Forelimb muscle (tissue), 1 donor: ENCODE data around the gene JAK1. TPM values are rescaled to one million over a fixed set of nuclear protein-coding genes. Genes with fewer than 3 reads are reported as not detected.

Experiments
- DNase-seq: peaks from one replicate; pipeline ENCODE4 v3.0.0-alpha.2; 2013; ENCODE audit warnings: low read depth
- polyA plus RNA-seq: library from polyadenylated mRNA; unstranded; fragments of 120-200 nt; gene quantifications from one replicate; pipeline ENCODE4 v1.2.1, GENCODE V29; 2013; ENCODE audit not compliant: insufficient read length

JAK1 gene
- polyA plus RNA-seq, 1 donor, result 58.3 TPM

DNA sequence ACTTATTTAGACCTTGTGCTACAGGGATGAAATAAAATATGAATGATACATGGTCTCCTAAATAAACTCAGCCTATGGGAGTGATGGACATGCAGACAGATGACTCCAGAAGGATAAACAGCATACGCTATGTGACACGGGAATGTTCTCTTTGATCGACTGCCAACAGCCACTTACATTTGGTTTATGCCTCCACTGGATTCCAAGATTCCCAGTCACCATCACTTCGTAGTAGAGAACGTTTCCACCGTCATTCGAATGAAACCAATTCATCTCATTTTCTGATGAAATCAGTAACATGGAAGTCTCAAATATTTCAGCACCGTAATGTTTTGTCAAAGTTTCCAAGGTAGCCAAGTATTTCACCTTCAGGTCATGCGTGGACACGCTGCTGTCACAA lies 99.7 kb downstream of the JAK1 start:
- DNase-seq, result no peak

DNA sequence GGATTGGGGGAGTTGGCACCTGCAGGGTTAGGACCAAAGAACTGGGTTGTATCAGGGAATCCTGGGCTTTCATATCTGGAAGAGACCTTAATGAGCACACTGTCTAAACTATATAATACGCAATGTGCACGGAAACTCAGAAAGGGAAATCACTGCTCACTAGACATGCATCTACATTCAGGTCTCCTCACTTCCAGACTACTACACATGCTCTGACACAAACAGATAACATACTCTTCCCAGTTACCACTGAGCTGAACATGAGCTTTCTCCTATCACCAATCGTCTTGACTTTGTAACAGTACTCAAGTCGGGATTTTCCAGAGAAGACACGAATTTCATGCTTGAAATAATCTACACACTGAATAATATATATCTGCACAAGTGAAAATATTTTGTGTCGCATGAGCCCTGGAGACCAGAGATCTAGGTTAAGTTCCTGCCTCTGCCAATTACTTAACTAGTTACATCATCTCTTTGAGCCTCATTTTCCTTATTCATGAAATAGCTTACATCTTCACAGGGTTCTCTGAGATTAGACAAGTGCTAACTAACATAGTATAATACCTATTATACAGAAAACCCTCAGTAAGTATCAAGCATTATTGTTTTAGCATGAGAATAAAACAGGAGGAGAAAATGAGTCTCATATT lies 101.1 kb downstream of the JAK1 start:
- no peak for DNase-seq

DNA sequence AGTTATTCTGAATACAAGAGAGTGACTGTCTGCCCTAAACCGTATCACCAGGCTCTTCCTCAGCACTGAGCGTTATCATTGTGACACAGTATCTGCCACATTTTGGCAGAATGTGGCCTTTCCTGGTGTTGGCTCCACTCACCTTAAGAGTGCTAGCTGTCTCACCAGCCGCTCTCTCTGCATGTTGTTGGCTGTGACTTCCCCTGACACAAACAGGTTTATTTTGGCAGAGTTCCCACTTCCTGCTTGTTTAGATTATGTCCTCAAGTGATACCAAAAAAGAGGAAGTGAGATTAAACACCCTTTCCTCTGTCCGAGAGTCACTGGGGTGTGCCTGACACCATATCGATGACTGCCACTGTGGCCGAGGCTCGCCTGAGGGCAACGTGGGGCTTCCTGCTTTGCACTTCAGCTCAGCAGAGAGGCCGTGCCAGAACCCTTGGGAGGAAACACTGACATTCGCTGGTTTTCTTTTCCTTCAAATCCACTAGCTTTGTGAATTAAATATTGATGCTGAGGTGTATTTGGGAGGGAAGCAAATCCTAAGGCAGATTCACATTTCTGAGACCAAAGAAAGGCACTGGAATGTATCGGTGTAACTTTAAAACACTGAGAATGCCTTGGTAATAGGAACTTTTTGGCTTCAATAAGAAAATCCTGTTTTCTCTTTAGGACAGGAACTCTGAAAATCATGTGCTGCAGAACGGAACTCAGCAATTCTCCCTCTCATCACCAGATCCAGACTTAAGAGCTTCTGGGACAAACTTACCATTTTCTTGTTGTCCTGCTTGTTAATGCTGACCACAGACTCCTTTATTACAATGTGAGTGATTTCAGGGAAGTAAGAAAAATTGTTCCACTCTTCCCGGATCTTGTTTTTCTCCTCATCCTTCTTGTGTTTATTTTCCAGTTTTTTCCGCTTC lies 102.1 kb downstream of the JAK1 start:
- DNase-seq, result peak; percentile 45

DNA sequence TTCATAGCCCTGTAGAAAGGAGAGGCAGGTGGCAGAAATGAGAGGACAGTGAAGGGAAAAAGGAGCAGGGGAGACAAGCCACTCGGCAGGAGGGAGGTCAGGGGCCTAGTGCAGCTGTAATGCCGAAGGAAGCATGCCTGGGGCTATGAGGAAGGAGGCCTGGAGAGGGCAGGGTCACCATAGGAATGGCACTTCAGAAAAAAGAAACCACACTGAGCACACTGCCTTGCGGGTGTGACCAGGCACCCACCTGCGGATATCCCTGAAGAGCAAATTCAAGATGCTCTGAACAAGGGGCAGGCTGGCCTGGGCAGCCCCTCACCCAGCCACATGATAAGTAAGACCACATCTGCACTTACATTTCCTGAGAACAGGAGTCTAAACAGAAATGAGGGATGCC lies 104.7 kb downstream of the JAK1 start:
- DNase-seq, result no peak

DNA sequence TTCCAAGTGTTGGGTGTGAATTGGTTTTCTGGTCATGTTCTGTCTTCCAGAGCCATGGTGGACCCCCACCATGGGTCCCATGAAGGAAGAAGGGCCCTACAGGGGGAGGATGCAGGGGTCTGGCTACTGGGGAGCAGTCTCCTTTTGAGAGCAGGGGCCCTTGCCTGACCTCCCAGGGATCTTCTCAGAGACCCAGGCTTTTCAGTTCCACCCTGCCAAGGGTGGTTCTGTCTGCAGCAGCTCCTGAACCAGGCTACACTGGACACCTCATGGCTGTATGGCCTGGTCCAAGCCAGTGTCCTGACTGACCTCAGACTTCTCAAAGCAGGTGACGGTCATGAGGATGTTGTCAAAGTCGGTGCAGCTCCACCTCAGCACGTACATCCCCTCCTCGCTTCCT lies 109.0 kb downstream of the JAK1 start:
- no peak for DNase-seq

DNA sequence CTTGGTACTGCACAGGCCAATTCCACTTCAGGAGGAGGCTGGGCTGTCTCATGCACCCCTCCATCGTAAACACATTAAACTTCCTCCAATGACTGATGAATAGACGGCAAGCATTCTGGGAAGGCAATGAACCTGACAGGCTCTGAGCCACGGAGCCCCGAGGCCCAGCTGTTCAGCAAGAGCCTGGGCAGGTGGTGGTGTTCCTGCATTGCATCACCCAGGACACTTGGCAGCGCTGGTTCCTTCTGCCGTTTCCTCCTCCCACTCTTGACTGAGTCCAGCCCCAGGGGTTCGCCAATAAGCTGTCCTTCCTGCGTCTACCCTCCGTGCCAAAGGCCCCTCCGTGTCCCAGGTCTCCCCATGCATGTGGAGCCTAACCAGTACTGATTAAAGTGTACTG lies 109.8 kb downstream of the JAK1 start:
- no peak for DNase-seq

DNA sequence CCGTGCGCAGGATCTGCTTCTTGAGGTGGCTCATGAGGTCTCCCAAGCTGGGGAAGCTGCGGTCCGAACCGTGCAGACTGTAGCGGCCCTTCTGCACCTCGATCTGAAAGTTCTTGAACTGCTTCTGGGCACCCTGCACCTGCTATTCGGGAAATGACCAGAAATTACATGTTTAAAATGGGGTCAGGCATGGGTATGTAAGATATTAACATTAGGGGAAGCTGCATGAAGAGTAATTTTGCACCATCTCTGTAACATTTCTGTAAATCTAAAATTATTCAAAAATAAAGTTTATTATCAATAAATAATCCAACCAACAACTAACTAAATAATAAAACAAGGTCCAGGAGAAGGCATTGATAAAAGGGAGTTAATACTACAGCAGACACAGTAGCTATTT lies 110.8 kb downstream of the JAK1 start:
- DNase-seq, result no peak

DNA sequence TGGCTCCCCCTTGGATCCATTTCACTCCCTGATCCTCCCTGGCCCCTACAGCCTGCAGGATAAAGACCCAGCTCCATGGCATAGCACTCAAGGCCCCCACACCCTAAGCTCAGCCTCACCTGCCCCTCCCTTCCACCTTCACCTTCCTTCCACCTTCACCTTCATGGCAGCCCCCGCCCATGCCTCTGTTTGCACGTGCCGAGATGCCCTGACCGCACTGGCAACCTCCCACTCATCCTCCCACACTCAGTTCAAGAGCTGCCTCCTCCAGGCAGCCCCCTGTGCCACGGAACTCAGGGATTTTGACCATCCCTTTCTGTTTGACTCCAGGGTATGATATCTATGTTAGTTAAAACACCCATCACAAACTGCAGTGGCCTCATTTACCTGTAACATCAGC lies 111.7 kb downstream of the JAK1 start:
- no peak for DNase-seq

DNA sequence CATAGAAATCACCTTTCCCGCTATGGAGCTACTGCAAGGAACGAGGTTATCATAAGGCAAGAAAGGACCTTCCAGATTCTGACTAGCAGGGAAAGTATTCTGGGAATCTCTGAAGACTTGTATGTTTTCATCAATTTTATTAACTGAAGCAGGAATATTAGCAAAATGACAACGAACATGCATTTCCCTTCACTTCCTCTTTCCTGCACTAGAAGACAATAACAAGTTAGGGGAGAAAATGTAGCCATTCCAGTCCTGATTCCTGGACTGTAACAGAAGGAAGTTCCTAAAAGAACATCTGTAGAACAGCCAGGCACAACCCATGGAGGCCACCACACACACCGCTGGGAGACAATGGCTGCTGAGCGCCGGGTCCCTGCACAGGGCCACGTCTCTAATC lies 114.7 kb downstream of the JAK1 start:
- no peak for DNase-seq

DNA sequence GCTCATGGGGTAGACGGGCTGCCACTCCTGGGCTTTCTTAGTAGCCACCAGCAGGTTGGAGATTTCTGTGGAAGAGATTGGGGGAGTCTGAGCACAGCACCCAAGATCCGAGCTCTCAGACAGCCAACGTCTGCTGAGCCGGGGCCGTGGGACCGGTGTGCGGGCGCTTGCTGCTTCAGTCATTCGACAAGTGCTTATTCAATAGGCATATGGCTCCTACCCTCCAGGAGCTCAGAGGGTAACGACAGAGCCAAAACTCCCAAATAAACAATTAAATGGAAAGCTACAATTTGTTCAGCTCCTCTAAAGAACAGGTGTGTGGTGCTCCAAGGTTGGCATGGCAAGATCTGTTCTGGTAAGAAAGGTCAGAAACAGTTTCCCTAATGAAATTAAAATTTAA lies 115.5 kb downstream of the JAK1 start:
- DNase-seq, result no peak

DNA sequence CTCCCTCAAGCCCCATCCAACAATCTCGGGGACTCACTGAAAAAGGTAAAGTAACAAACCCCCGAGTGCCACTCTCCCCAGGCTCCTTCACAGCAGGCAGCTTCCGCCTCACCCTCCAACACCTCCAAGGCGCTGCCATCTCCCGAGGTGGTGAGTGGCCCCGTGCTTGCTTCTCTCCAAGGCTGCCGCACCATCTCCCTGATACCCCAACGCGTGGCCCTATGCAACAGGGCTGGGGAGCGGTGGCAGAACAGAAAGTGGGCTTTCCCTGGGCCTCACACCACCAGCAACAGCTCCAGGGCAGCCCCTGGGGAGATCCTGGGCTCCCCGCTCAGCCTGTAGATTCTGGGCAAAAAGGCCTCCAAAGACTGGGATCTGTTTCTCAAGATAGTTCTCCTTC lies 116.4 kb downstream of the JAK1 start:
- DNase-seq, result no peak

DNA sequence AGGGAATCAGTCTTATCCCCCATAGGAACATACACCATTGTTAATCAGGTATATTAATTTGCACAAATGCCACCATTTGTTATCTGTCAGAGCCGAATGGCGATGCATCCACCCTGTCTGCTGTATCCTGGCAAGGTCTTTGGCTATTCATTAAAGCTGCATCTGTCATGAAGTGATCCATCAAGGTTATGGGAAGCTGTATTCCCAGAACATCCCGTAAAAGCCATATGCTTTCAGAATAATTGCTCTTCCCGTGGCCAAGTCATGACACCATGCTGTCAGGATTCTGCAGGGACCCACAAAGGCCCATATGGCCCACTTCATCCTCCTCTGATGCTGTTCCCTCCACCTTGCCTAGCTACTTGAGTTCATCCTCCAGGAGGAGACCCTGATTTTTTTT lies 117.5 kb downstream of the JAK1 start:
- no peak for DNase-seq

DNA sequence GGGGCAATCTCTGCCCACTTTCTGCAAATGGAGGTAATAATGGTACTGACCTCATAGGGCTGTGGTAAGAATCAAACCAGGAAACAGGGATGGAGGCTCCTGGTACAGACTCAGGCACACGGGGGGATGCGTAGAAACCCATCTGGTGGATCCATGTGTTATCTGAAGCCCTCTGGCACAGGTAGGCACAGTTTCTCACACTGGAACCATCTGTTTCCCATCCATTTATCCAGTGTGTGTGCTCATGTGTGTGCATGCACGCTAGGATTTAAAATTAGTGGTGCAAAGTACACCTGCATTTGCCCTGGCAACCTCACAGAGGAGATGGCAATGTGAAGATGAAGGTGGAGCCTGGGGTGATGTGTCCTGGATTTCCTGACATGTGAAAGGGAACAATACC lies 118.2 kb downstream of the JAK1 start:
- DNase-seq, result no peak

DNA sequence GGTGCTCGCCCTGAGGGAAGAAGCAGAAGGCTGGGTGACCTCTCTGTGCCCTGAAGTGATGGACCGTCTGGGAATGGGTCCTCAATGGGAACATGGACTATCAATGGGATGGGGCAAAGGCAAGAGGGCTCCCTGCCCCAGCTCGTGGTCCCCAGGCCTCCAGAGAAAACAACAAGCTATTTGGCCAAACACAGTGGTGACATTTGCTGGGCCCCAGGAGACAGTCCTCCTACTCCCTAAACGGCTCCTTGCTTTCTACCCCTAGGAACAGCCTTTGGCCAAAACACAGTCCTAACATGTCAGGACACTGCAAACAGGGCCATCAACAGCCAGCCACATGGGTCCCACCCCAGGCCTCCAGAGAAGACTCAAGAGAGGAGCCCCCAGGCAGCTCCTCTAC lies 118.7 kb downstream of the JAK1 start:
- DNase-seq, result no peak

DNA sequence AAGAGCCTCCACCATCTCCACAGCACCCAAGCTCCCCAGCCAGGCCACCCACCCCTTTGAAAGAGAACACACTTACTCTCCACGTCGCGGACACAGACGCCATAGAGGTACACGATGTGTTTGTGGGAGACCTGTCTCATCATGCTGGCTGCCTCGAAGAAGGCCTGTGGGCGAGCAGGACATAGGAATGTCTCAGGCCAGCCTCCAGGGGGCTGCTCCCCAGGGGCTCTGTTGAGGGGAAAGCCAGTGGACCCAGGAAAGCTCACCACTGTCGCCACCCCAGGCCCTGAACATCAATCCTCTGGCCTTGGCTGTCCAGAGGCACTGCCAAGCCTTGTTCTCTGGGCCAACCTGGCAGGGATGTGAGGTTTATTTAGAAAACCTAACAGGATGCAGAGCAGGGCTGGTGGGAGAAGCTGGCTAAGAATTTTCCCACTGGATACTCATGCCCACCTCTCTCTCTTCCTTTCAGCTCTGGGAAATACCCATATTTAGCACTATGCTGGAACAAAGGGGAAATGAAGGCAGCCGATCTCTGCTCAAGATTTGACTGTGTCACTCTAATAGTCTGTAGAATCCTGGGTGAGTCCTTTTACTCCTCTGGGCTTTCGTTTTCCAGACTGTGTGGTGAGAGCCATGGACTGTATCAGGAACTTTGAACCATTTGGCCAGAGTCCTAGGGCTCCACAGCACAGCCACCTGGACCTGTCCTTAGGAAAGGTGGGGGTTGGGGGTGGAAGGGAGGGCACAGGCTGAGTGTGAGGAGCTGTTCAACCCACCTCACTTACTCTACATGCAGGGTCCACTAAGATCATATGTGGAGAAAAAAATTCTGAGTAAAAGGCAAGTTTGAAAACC lies 119.5 kb downstream of the JAK1 start:
- no peak for DNase-seq

DNA sequence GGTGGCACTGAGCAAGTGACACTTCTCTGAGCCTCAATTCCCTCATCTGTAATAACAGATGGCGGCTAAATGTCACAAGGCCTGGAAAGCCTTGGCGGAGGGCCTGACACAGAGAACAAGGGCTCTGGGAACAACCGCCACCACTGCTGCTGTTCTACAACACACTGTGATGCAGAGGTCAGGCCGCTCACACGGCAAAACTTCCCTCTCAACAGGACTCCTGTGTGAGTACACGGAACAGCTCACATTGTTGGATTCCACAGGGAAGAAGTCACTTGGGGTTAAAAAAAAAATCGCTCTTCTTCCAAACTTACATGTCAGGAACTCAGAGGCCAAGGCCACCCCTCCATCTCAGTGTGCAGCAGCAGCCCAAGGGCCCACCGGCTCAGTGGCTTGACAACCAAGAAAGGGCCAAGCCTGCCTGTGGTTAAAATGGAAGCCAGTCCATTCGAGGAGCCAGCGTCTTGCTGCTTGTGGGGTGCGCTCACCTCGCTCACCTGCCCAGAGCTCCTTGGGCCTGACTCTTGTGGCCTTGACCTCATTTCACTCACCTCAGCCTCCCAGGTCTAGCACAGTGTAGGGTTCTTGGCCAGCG lies 120.4 kb downstream of the JAK1 start:
- no peak for DNase-seq

DNA sequence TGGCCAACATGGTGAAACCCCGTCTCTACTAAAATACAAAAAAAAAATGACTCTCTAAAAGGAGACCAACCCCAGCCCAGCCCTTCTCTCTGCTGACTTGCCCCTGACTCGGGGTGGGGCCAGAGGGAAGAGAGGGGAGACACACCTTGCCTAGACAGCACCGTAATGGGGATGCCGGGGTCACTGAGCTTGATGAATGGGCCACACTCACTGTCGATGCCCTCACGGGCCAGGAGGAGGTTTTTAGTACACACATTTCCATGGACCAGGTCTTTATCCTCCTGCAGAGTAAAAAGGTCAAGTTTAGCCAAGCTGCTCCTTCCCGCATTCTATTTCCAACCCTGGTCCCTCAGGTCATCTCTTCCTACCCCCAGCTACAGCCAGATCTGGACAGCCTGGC lies 121.7 kb downstream of the JAK1 start:
- no peak for DNase-seq

DNA sequence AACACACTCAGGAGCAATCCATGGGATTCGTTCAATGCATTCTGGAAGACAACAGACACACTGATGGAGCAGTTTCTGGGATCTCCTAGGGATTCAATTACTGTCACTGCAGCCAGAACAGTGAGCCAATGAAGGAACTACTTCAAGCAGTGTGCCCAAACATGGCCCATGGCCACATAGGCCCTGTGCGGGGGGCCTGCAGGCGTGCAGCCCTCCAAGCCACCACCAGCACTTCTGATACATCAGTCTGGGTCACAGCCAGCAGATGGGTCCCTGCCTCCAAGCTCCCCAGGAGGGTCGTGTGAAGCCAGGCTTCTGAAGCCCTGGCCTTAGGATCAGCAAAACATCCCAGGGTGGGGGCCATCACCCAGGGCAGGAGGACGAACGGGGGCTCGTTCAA lies 122.2 kb downstream of the JAK1 start:
- DNase-seq, result no peak

DNA sequence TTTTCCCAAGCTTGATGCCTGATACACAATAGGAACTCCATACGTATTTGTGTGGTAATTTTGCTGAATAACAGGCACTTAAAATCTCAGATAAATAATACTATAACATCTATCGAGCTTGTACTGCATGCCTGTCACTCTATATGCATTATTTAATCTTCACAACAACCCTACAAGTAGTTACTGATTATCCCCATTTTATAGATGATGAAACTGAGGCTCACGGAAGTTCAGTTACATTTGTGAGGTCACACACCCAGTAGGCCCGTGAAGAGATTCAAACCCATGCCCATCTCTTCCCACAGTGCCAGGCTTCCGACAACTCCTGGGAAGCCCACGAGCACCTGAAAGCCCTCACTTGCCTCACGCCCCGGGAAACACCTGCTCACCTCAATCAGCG lies 122.7 kb downstream of the JAK1 start:
- DNase-seq, result no peak

DNA sequence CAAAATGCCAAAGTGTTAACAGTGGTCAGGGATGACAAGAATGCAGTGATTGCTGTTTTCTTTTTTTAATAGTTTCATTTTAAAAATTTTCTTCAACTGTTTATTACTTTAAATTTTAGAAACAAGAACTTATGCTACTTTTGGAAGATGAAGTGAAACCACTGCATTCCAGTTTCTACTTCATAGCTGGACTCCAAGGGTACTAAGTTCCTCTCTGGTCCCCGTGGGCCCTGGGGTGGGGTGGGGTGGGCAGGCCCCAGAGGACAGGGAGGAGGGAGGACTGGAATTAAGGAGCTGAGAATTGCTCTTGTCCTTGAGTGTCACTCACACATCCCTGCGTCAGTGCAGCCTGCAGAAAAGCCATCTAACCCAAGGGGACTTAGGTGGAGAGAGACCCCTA lies 124.1 kb downstream of the JAK1 start:
- no peak for DNase-seq

DNA sequence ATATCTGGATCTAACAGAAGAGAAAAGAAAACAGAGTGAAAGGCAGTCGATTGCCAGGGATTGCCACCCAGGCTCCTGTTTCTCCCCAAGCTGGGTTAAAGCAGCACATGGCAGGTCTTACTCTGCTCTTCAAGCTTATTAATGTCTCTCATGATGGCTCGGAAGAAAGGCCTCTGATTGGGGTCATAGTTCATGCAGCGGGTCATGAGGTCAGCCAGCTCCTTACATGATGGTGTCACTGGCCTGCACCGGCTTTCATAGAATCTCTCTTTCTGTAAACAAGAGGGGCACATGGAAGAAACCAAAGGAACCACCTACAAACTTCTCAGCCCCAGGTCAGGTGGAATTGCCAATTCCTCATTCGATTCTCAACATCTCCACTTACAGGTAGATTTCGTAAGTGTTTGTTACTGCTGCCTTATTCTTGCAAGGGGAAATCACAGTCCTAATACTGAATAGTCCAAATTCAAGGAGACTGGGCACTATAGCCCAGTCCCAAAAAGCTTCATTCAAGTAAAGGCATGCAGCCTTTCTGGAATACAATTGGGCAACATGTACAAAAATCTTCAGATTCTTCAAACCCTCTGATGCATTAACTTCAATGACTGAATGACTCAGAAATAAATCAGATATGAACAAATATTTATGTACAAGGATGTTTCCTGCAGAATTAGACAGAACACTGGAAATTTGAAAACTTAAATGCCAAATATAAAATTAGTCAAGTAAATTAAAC lies 124.9 kb downstream of the JAK1 start:
- no peak for DNase-seq
